Astrocyte (in vitro differentiated cells and primary cell): ENCODE data around the gene NDUFAF8. TPM values are rescaled to one million over a fixed set of nuclear protein-coding genes. Genes with fewer than 3 reads are reported as not detected.

Experiments used
- DNase-seq: peaks from one replicate; pipeline ENCODE4 v3.0.0-alpha.2; 2010; ENCODE audit warnings: low read depth
- FAIRE-seq: peaks from 2 replicates; lab custom pipeline; 2011; peaks lifted over from hg19 to GRCh38; lab: Jason Lieb, UNC
- H2AFZ ChIP-seq: 2 replicates; pipeline ENCODE4 v1.6.0; 2012; ENCODE audit warnings: low read depth, low read length, inconsistent platforms
- H3K27ac ChIP-seq: 2 replicates; pipeline ENCODE4 v1.5.1; 2011; ENCODE audit warnings: low read depth, low read length, inconsistent platforms
- H3K27me3 ChIP-seq: 2 replicates; pipeline ENCODE4 v1.6.0; 2011; ENCODE audit warnings: low read length, inconsistent platforms; ENCODE audit not compliant: insufficient read depth
- H3K36me3 ChIP-seq: 2 replicates; pipeline ENCODE4 v1.5.1; 2011; ENCODE audit warnings: low read length, inconsistent platforms; ENCODE audit not compliant: insufficient read depth
- H3K4me1 ChIP-seq: 2 replicates; pipeline ENCODE4 v1.5.1; 2011; ENCODE audit warnings: low read length, inconsistent platforms; ENCODE audit not compliant: insufficient read depth
- H3K4me2 ChIP-seq: 2 replicates; pipeline ENCODE4 v1.6.0; 2012; ENCODE audit warnings: low read length, inconsistent platforms
- H3K4me3 ChIP-seq: 2 replicates; pipeline ENCODE4 v1.5.1; 2011; ENCODE audit warnings: low read depth, mild to moderate bottlenecking, low read length, inconsistent platforms; ENCODE audit not compliant: insufficient read depth
- H3K79me2 ChIP-seq: 2 replicates; pipeline ENCODE4 v1.6.0; 2012; ENCODE audit warnings: mild to moderate bottlenecking, low read length, inconsistent platforms; ENCODE audit not compliant: insufficient read depth
- H3K9ac ChIP-seq: 2 replicates; pipeline ENCODE4 v1.6.0; 2012; ENCODE audit warnings: mild to moderate bottlenecking, low read length, inconsistent platforms
- H3K9me3 ChIP-seq: 2 replicates; pipeline ENCODE4 v1.5.1; 2012; ENCODE audit warnings: low read depth, mild to moderate bottlenecking, low read length, inconsistent platforms; ENCODE audit not compliant: insufficient read depth
- H4K20me1 ChIP-seq: 2 replicates; pipeline ENCODE4 v1.6.0; 2012; ENCODE audit warnings: low read length, inconsistent platforms; ENCODE audit not compliant: insufficient read depth
- H3K27ac Mint-ChIP-seq: one replicate; pipeline ENCODE4 v1.8.0; 2021; ENCODE audit warnings: mild to moderate bottlenecking, mixed read lengths; ENCODE audit not compliant: unreplicated experiment
- H3K27me3 Mint-ChIP-seq: one replicate; pipeline ENCODE4 v1.8.0; 2021; ENCODE audit warnings: low read depth, mixed read lengths; ENCODE audit not compliant: unreplicated experiment
- H3K36me3 Mint-ChIP-seq: one replicate; pipeline ENCODE4 v1.8.0; 2021; ENCODE audit warnings: low read depth, mixed read lengths; ENCODE audit not compliant: unreplicated experiment
- H3K4me1 Mint-ChIP-seq: one replicate; pipeline ENCODE4 v1.8.0; 2021; ENCODE audit warnings: low read depth, mixed read lengths; ENCODE audit not compliant: unreplicated experiment
- H3K4me3 Mint-ChIP-seq: one replicate; pipeline ENCODE4 v1.8.0; 2021; ENCODE audit warnings: mild to moderate bottlenecking, moderate library complexity, mixed read lengths; ENCODE audit not compliant: unreplicated experiment
- H3K9me3 Mint-ChIP-seq: one replicate; pipeline ENCODE4 v1.8.0; 2021; ENCODE audit warnings: mild to moderate bottlenecking, mixed read lengths; ENCODE audit not compliant: unreplicated experiment
- EZH2 ChIP-seq: IDR thresholded peaks from 2 replicates; pipeline ENCODE4 v1.6.1; 2012; ENCODE audit warnings: mild to moderate bottlenecking, low read length, inconsistent platforms; ENCODE audit not compliant: insufficient read depth
- total RNA-seq: library from RNA; stranded (reverse); gene quantifications from 2 replicates; pipeline ENCODE4 v1.2.1, GENCODE V29; 2021
- TF ChIP-seq, protein P1 (sequence below): IDR thresholded peaks from 2 replicates; pipeline ENCODE4 v1.5.1; 2011; ENCODE audit warnings: low read depth, mild to moderate bottlenecking, inconsistent platforms, low read length, moderate library complexity; ENCODE audit not compliant: insufficient read depth

NDUFAF8 gene
- total RNA-seq, 1 donor from 2014 or later, result 67.2 TPM

DNA sequence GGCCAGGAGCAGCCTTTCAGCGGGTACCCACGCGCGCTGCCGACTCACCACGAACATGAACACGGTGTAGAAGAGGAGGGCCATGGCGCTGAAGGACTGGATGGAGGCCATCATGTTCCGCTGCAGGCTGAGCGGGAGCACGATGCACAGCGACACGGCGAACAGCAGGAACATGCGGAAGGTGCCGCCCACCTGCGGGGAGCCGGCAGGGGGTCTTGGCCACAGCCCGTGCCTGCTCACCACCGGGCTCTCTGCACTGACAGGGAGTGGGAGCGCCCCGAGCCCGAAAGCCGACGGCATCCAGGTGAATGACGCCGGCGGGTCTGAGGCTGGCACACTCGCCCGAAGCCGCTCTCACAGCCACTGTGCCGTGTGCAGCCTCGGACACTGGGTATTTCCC lies 43.0 kb downstream of the NDUFAF8 start:
- no peak overlapping the region for H3K27ac ChIP-seq
- H3K4me3 ChIP-seq, result no peak overlapping the region
- peaks cover 23% of the 10 kb centered on the region for H3K79me2 ChIP-seq
- peaks cover 6% of the 10 kb centered on the region for H3K36me3 ChIP-seq
- Mint-ChIP-seq H3K36me3 (peaks cover 21% of the 10 kb centered on the region), H3K27ac (no peak overlapping the region), H3K4me3 (no peak overlapping the region), H3K4me1 (no peaks in the 10 kb centered on the region), H3K27me3 (no peaks in the 10 kb centered on the region), H3K9me3 (no peaks in the 10 kb centered on the region)
- H4K20me1 ChIP-seq, result peaks cover 18% of the 10 kb centered on the region
- DNase-seq (no peak), FAIRE-seq (no peak)
- no peak overlapping the region for H3K4me2 ChIP-seq
- TF ChIP-seq, protein P1, sequence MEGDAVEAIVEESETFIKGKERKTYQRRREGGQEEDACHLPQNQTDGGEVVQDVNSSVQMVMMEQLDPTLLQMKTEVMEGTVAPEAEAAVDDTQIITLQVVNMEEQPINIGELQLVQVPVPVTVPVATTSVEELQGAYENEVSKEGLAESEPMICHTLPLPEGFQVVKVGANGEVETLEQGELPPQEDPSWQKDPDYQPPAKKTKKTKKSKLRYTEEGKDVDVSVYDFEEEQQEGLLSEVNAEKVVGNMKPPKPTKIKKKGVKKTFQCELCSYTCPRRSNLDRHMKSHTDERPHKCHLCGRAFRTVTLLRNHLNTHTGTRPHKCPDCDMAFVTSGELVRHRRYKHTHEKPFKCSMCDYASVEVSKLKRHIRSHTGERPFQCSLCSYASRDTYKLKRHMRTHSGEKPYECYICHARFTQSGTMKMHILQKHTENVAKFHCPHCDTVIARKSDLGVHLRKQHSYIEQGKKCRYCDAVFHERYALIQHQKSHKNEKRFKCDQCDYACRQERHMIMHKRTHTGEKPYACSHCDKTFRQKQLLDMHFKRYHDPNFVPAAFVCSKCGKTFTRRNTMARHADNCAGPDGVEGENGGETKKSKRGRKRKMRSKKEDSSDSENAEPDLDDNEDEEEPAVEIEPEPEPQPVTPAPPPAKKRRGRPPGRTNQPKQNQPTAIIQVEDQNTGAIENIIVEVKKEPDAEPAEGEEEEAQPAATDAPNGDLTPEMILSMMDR, result no peak
- TF ChIP-seq EZH2, result no peak
- no peaks in the 10 kb centered on the region for H3K27me3 ChIP-seq
- H3K4me1 ChIP-seq, result peaks cover 12% of the 10 kb centered on the region
- H3K9me3 ChIP-seq, result no peaks in the 10 kb centered on the region
- H2AFZ ChIP-seq, result no peak overlapping the region
- H3K9ac ChIP-seq, result no peak overlapping the region

DNA sequence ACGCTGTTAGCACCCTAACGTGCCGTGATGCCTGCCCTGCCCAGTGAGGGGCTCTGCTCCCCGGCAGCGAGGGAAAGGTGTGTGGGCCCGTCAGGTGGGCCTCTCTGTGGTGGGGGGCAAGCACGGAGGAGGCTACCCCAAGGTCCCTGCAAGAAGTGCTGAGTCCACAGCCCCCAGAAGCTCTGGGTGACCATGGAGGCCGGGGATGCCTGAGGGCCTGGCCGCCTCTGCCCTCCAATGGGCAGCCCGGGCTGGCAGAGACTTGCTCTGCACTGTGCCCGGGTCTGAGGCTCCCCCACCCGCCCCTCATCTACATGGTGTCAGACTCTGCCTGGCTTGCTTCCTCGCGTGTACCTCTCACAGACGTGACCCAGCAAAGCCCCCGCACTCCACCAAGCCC lies 43.8 kb downstream of the NDUFAF8 start:
- H3K27ac Mint-ChIP-seq, result no peak overlapping the region
- Histone ChIP-seq H3K27me3 (no peaks in the 10 kb centered on the region), H3K9me3 (no peaks in the 10 kb centered on the region), H3K4me3 (no peak overlapping the region), H3K4me2 (no peak overlapping the region), H3K36me3 (peaks cover 6% of the 10 kb centered on the region), H3K4me1 (peaks cover 12% of the 10 kb centered on the region), H3K9ac (no peak overlapping the region), H3K79me2 (peaks cover 30% of the 10 kb centered on the region), H4K20me1 (peaks cover 10% of the 10 kb centered on the region), H3K27ac (no peak overlapping the region), H2AFZ (no peak overlapping the region)
- no peak overlapping the region for H3K4me3 Mint-ChIP-seq
- no peak for TF ChIP-seq EZH2
- TF ChIP-seq, protein P1, result no peak
- H3K9me3 Mint-ChIP-seq, result no peaks in the 10 kb centered on the region
- H3K36me3 Mint-ChIP-seq, result peaks cover 22% of the 10 kb centered on the region
- no peaks in the 10 kb centered on the region for H3K4me1 Mint-ChIP-seq
- FAIRE-seq, result no peak
- no peak for DNase-seq
- no peaks in the 10 kb centered on the region for H3K27me3 Mint-ChIP-seq

DNA sequence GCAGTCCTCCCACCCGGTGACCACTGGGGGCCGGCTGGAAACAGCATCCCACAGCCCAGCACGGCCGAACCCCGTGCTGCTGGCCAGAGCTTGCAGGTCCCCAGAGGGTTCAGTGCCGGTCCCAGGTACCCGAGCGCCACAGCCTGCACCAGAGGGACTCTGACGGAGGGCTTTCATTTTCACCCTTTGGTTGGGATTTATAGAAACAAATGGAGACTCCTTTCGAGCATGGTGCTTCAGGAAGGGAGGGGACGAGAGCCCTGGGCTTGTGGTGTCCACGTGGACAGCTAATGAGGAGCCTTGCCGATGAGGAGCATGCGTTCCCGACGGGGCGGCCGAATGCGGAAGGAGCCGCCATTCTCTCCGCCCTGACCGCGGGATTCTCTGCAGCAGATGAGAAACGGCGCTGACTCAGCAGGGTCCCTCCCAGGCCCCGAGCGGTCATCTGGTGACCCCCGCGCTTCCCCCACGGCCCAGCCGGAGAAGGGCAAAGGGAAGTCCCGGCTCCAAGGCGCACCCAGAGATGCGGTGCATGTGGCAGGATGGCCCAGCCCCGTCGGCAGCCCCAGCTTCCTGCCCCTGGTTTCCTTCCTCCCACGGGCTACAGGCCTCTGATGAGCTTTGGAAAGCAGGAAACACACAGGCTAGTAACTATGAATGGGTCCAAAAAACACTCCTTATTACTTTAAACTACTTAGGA lies 46.2 kb downstream of the NDUFAF8 start:
- Histone ChIP-seq H2AFZ (peak overlapping the region; percentile 59), H3K27ac (peak overlapping the region; percentile 33), H3K36me3 (peaks cover 5% of the 10 kb centered on the region), H4K20me1 (peaks cover 8% of the 10 kb centered on the region), H3K4me1 (peaks cover 12% of the 10 kb centered on the region), H3K79me2 (peaks cover 47% of the 10 kb centered on the region), H3K4me3 (peak overlapping the region; percentile 31), H3K27me3 (no peaks in the 10 kb centered on the region), H3K9me3 (no peaks in the 10 kb centered on the region), H3K4me2 (peak overlapping the region; percentile 67), H3K9ac (peak overlapping the region; percentile 49)
- no peak overlapping the region for H3K4me3 Mint-ChIP-seq
- TF ChIP-seq EZH2, result no peak
- TF ChIP-seq, protein P1, result no peak
- H3K36me3 Mint-ChIP-seq, result peaks cover 22% of the 10 kb centered on the region
- no peaks in the 10 kb centered on the region for H3K27me3 Mint-ChIP-seq
- FAIRE-seq (no peak), DNase-seq (peak; percentile 6)
- H3K9me3 Mint-ChIP-seq, result no peaks in the 10 kb centered on the region
- no peak overlapping the region for H3K27ac Mint-ChIP-seq
- H3K4me1 Mint-ChIP-seq, result no peaks in the 10 kb centered on the region
